GM12865 (cell line): Measurements from ENCODE around the gene MBP.

Experiments
- DNase-seq: peaks from one replicate; pipeline ENCODE4 v3.0.0; 2010; ENCODE audit warnings: low read depth
- H3K4me3 ChIP-seq: 2 replicates; pipeline ENCODE4 v1.5.1; 2011; ENCODE audit warnings: mild to moderate bottlenecking, low read depth, low read length, control low read depth
- CTCF ChIP-seq: IDR thresholded peaks from 2 replicates; pipeline ENCODE4 v1.5.1; 2011; ENCODE audit warnings: low read length, control low read depth, low read depth, inconsistent platforms; ENCODE audit not compliant: insufficient read depth; ENCODE audit errors: missing control alignments

MBP gene

GRCh38 chr18:77114415-77115191 is 18.0 kb downstream of the MBP start:
- no peak for TF ChIP-seq CTCF
- H3K4me3 ChIP-seq, result no peak overlapping the region
- no peak for DNase-seq

GRCh38 chr18:77114152-77114414 is 18.5 kb downstream of the MBP start:
- TF ChIP-seq CTCF, result no peak
- H3K4me3 ChIP-seq, result no peak overlapping the region
- DNase-seq, result no peak

GRCh38 chr18:77113361-77114151 is 19.0 kb downstream of the MBP start:
- H3K4me3 ChIP-seq, result no peak overlapping the region
- no peak for TF ChIP-seq CTCF
- no peak for DNase-seq

GRCh38 chr18:77112747-77113092 is 19.9 kb downstream of the MBP start:
- no peak for DNase-seq
- TF ChIP-seq CTCF, result no peak

GRCh38 chr18:77111951-77112746 is 20.4 kb downstream of the MBP start:
- DNase-seq, result no peak
- TF ChIP-seq CTCF, result no peak
- H3K4me3 ChIP-seq, result no peak overlapping the region

More at GRCh38 chr18:77112747-77113092, 19.9 kb downstream of the MBP start:
- H3K4me3 ChIP-seq, result no peak overlapping the region

GRCh38 chr18:77111449-77111848 is 21.1 kb downstream of the MBP start:
- TF ChIP-seq CTCF, result no peak
- H3K4me3 ChIP-seq, result no peak overlapping the region
- DNase-seq, result no peak
